Subcutaneous adipose tissue (tissue), 4 donors: ENCODE data around the gene NLRX1. TPM values are rescaled to one million over a fixed set of nuclear protein-coding genes. Genes with fewer than 3 reads are reported as not detected.

Experiments used
- CTCF ChIP-seq: fragments of 450-650 bp; IDR thresholded peaks from one replicate; pipeline ENCODE4 v1.5.1; 2016; ENCODE audit warnings: low read depth, mild to moderate bottlenecking, control low read depth, antibody characterized with exemption, moderate library complexity
- total RNA-seq, 4 donors: library from RNA; depleted of rRNA; stranded (reverse); fragments of >200 nt; gene quantifications; one replicate each; pipeline ENCODE4 v1.1.0, GENCODE V29; 2016

Gene NLRX1
- total RNA-seq, 4 donors from 2014 or later: 10.9 to 27.3 (median 14.2) TPM

GRCh38 chr11:119155733-119156492, 12.6 kb upstream of the NLRX1 start:
- TF ChIP-seq CTCF: no peak

- no peak for TF ChIP-seq CTCF
Measured at GRCh38 chr11:119156496-119156895, 12.0 kb upstream of the NLRX1 start.

GRCh38 chr11:119157063-119157462, 11.5 kb upstream of the NLRX1 start:
- no peak for TF ChIP-seq CTCF

- TF ChIP-seq CTCF: no peak
Measured at GRCh38 chr11:119158467-119158866, 10.1 kb upstream of the NLRX1 start.

- no peak for TF ChIP-seq CTCF
Measured at GRCh38 chr11:119160151-119160550, 8.4 kb upstream of the NLRX1 start.

- TF ChIP-seq CTCF: no peak
Measured at GRCh38 chr11:119161871-119162270, 6.7 kb upstream of the NLRX1 start.

- no peak for TF ChIP-seq CTCF
Measured at GRCh38 chr11:119166368-119167076, 2.0 kb upstream of the NLRX1 start.
